HG02870 (cell line): ENCODE data around the gene UPK1B.
"Not testable (repeated sequence)": the region's sequence is repeated elsewhere in the genome, so short reads cannot be mapped to it uniquely, and the experiment has no call there.

Source experiments
- ATAC-seq: cut with Tn5 transposase; IDR thresholded peaks from one replicate; pipeline ENCODE4 v1.9.1; 2021; ENCODE audit warnings: mild to moderate bottlenecking, moderate library complexity; ENCODE audit not compliant: unreplicated experiment

Gene UPK1B

DNA sequence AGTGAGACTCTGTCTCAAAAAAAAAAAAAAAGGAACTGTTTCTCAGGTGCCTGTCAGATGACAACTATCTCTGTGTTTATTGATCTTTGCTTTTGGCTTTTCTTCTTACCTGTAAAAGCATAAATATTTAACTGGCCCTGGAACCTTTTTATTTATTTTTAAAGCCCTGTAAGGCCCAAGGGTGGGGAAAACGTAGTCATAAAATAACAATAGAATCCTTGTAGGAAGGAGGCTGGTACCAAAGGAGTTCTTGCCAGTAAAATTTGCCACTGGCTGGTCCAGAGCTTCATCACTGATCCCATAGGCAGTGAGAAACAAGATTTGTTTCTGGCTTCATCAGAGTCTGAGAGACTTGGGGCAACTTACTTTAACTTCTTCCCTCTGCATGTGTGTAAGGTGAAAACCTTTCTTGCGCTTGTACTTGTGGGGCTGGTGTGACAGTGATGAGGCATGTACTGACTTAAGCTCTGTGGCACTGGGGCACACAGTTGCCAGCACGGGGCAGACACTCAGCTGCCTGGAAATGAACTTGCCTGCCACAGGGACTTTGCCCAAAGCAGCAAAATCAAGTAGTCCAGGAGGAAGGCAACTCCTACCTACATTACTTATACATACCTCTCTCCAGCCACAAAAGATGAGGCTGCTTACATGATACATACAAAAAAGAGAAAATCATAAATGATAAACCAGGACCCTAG, 47.7 kb downstream of the UPK1B start:
- no peak for ATAC-seq

DNA sequence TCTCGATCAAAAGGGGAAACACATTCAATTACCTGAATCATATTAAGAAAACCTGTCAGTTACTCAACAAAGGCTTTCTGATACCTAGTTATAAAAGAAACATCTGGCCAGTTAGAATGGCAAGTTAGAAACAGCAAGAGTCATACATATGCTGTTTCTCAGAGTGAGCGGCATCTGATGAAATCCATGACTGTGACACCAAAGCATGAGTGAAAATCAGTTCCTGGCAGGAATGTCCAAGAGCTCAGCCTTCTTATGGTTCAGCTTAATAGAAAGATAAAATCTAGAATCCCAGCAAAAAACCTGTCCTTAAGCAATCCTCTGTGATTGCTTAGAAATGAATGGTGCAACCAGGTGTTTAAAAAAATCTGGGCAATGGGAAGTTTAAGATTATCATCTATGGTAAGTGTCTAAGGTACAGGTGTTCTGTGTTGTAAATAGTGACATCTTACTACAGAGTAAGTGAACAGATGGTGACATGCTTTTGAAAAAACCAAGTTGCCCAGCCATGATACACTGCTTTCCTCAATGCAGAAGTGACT, 48.5 kb downstream of the UPK1B start:
- ATAC-seq, result no peak

DNA sequence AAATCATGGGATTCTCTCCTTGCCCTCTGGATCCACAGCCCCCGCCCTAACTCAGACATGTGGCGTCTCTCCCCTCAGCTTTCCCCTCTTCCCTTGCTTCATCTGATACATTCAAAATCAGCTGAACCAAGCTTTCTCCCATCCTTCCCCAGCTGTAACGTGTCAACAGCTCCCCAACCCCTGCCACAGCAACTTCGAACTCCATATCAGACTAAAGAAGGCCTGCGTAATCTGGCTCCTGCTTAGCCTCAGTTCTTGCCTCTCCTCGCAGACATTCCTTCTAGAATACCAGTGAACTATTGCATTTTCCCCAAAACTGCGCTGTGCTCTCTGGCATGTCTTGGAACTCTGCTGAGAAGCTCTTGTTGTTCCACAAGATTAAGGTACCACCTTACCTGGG, 49.0 kb downstream of the UPK1B start:
- ATAC-seq, result no peak

DNA sequence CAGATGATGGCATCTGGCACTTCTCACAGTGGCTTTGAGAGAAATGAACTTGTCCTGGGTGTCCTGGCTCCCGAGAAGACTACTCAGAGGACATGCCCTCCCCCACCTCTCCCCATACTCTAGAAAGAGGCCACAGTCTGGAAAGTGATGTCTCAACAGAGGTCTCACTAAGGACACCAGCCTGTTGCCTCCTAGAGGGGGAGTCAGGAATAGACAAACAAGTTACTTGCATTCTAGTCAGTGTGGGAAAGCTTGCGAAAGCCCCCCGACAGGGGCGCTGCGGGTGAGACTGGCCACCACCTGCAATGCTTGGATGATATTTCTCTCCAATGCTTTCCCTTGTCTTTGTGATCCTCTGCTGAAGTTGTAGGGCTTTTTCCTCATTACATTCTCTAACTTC, 50.1 kb downstream of the UPK1B start:
- no peak for ATAC-seq

DNA sequence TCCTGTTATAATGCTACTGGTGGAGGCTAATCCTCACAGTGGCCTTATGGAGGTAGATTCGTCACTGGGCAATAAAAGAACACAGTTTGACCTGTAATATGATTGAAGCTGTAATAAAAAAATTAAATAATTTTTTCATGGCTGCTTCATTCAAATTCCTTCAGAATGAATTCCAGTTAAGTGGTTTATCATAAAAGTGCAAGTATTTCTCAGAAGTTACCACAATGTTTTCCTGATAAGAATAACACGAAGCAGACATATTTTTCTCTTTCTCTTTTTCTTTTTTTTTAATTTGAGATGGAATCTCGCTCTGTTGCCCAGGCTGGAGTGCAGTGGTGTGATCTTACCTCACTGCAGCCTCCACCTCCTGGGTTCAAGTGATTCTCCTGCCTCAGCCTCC, 51.7 kb downstream of the UPK1B start:
- ATAC-seq, result no peak

DNA sequence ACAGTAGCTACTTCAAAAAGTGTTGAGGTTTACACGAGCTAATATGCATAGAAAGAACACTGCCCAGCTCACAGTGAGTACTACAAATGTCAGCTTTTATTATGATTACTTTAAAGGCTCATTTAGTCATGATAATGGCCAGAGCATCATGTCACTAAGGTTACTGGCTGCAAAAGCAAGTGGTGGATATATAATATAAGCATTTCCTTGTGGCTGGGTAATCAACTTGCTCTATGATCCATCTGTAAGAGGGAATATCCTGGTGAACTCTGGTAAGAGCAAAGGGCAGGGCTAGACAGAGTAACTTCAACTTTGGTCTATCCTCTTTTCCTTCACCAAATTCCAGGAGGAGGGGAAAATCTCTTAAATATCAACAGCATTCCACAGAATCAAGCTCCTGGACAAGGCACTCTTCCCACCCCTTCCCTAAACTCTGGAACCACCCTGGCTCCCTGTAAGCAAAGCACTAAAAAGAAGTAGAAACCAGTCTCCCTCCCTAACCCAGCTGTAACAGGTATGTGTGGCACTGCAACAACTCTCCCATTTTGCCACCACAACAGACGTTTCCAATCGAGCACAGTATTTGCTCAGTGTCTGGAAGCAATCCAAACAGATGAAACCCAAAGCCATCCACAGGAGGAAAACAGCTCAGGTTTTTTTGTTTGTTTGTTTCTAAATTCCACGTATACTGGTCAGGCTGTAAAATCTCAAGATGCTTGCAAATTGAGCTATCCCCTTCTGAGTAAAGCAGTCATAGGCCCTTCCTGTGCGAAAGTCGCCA, 53.9 kb downstream of the UPK1B start:
- ATAC-seq, result no peak

DNA sequence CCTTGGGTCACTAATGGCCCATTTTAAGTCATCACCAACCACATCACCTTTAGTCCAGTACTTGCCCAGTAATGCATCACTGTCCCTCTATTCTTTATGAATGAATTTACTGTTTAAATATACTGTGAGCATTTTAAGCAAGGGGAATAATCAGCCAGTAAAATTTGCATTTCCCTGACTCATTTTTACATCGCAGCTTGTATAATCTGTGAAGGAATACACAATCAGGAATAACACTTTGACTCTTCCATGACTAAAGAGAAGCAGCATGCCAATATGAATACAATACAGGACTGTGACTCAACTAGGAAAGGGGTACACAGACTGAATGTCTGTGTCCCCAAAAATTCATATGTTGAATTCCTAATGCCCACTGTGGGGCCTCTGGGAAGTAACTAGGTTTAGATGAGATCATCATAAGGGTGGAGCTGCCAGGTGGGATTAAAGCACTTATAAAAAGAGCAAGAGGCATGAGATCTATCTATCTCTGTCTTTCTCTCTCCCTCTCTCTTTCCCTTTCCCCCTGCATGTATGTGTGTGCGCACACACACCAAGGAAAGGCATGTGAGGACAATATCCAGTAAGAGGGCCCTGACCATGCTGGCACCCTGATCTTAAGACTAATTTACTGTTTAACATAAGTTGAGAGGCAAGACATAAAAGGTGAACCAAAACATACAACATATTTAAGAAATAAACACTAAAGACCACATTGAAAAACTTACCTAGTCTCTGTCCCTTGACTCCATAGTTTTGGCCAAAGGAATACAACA, 55.2 kb downstream of the UPK1B start:
- no peak for ATAC-seq

DNA sequence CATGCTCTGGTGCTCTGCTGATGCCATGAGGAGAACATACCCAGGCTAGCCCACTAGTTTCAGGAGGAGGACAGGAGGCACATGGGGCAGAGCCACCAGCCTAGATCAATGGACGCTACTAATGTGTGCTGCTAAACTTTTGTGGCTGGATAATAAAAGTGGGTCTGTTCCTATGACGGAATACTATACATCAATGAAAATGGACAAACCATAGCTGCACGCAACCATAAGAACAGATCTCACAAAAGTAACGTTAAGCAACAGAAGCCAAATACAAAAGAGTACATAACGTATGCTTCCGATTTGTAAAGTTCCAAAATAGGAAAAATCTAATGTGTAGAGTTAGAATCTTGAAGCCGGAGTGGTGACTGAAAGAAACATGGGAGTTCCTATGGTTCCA, 55.8 kb downstream of the UPK1B start:
- ATAC-seq, result no peak

DNA sequence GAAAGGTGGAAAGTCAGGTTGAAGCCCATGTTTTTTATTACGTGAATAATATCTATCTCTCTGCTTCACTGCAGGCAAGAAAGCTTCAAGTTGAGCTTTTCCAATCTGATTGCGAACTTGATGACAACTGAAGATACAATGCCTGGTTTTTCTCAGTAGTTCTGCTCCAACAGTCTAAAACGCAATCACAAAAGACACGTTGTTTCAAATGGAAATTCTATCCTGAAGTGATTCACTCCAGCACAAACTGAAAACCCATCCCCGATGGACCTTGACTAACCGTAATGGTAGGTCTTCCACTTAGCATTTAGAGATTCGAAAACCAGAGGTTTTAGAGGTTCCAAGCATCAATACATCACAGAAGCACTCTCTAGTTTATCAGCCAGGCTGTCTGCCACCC, 56.7 kb downstream of the UPK1B start:
- ATAC-seq, result no peak

DNA sequence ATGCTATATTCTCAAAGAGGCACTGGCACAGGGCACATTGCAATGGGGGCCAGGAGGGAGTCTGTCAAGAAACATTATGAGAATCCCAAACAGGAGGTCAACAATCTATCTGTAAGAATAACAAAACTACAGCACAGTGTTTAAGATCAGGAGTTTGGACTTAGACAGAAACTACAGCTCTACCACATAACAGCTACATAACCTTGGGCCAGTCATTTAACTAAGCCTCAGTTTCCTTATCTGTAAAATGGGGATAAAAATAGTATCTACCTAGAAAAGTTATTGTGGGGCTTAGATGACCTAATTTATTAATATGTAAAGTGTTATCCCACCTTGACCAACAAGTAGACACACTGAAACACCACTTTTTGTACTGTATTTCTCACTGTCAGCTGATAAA, 57.3 kb downstream of the UPK1B start:
- ATAC-seq, result no peak

DNA sequence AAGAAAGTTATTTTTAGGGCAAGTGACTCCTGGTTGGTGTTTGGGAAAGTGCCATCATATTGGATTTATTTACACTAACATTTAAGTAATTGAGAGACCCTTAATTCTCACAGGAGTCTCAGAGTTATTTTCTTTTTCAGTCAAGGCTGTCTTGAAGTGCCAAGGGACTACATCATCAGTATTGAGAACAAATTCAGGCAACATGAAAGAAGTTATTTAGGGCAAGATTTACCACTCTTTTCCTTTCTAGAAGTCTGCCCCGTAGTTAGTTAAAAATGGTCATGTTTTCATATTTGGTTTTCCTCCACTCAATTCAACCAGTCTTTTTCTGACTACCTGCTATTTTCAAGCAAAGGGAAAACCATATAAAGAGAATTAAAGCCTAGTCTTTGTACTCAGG, 61.2 kb downstream of the UPK1B start:
- ATAC-seq, result no peak

DNA sequence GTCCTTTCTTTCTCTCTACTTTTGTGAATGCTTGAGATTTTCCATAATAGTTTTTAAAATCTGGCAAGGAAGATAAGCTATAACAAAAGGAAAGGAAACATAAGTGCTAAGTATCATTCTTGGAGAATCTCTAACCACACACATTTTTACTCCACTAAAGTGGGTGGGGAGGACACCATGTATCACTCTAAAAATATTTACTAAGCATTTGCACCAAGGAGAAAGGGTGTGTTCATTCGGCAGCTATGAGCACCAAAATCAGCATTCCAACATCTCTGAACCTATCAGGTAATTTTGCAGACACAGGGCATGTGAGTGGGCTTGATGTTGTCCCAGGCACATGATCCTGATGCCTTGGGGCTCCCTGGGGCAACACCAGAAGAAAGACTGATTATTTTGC, 61.8 kb downstream of the UPK1B start:
- no peak for ATAC-seq

DNA sequence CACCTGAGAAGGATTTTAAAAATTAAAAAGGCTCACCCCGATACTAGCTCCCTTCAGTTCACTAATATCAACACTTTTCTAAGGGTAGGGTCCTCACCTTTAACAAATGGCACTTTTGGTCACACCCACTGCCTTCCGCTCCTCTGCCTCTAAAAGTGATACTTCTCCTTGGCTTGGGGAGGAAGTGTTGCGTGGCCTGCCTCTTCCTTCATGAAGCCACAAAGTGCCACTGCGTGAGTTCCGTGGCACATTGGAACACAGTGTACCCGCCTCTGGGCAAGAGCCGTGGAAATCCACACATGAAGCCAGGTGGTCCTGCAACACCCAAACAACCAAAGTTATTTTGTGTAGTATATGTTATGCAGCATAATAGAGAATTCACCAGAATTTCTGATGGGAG, 63.4 kb downstream of the UPK1B start:
- no peak for ATAC-seq

DNA sequence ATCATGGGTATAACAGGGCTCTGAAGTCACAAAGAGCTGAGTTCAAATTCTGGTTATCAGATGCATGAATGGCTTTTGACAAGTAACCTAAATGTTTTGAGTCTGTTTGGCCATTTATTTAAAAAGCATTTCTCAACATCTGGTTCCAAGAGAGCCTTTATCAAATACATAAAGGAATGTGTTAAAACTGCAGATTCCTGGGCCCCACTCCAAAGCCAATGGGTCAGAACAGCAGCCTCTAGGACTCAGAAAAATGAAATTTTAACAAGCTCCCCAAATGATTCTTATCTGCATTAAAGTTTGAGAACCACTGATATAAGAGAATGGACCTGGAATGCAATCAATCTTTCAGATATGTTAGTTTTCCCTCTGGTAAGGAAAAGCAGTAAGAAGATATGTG, 63.9 kb downstream of the UPK1B start:
- ATAC-seq, result no peak

DNA sequence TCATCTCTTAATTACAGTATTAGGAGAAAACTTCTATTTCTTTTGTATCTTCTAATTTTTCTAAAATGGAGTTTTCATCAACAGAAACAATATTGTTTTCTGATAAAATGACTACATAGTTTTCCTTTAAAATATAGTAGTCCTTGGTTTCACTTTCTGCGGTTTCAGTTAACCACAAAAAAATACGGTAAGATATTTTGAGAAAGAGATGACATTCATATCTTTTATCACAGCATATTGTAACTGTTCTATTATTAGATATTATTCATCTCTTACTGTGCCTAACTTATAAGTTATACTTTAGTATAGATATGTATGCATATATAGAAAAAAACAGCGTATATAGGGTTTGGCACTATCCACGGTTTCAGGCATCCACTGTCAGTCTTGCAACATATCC, 65.0 kb downstream of the UPK1B start:
- no peak for ATAC-seq

DNA sequence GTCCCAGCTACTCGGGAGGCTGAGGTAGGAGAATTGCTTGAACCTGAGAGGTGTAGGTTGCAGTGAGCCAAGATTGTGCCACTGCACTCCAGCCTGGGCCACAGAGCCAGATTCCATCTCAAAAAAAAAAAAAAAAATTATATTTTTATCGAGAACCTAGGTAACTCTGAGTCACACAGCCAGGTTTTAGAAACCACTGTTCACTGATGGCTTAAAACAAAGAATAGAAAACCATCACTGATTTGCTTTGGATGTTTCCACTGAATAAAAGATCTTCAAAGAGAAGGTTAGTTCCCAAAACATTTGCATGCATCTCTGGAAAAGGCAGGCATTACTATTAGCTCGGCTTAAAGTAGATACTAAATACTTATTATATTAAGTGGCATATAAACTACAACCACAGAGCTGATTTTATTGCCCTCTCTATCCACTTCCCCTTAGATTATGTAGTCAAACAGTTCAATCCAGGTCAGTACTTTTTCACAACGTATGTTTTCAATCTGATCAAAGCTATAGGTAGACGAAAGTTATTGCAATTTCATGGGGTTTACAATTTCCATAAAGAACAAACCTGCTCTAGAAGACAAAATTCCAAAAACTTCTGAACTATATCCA, 65.9 kb downstream of the UPK1B start:
- ATAC-seq, result no peak

DNA sequence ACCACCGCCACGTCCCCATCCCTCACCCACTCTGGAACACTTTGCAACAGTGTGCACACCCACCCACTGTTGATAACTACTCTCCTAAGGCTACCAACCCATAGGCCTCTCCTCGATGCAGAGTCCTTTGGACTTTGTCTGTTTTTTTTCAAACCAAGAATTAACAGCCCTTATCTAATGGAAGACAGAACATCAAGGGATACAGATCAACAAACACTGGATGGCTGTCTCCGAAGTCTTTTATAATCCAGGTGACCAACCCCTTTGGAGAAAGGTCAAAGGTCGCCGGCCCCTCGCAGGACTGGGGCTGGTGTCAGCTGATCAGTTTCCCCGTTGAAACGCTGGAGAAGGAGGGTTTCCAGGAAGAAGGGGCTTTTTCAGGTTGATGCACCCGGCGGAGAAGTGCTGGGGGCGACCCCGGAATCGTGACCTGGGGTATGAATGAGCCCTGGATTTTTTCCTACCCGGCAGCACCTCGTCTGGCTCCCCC, 66.7 kb downstream of the UPK1B start:
- ATAC-seq, result peak; percentile 17

DNA sequence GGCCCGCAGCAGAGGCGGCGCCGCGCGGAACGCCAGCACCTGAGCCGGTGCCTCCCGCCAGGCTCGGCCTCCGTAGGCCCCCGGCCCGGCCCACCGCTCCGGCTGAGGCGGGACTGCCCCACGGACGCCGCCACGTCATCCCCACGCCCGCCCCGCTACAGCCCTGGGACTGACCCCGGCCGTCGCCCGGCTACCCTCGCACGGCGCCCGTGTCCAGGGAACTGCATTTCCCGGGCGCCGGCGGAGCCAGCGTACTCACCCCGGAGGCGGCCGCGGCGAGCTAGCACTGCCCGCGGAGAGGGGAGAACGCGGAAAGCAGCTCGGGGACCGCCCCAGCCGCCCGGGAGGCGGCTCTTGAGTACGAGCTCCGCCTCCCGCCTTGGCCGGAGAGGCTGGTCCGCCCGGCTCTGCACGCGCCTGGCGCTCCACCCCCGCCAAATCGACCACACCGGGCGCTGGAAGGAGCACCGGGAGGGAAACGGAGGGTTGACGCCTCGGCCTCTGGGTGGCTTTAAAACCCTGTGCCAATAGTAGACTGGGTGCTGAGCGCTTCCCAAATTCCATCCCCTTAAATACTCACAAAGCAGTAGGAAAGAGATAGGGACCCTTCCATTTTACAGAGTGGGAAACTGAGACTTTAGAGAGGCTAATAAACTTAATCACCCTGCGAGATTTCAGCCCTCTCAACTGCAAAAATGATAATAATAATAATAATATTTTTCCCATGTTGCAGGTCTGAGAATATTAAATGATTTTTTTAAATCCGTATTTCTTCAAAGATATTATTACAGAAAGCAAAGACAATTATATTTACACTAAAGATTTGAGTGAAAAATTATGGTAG, 67.4 kb downstream of the UPK1B start, which contains the start of gene B4GALT4:
B4GALT4 (minus strand) TSS at position 288 of the 844 bp plus-strand sequence. CDS start 10,779 bp downstream, outside the sequence.
- peak; percentile 84 for ATAC-seq

DNA sequence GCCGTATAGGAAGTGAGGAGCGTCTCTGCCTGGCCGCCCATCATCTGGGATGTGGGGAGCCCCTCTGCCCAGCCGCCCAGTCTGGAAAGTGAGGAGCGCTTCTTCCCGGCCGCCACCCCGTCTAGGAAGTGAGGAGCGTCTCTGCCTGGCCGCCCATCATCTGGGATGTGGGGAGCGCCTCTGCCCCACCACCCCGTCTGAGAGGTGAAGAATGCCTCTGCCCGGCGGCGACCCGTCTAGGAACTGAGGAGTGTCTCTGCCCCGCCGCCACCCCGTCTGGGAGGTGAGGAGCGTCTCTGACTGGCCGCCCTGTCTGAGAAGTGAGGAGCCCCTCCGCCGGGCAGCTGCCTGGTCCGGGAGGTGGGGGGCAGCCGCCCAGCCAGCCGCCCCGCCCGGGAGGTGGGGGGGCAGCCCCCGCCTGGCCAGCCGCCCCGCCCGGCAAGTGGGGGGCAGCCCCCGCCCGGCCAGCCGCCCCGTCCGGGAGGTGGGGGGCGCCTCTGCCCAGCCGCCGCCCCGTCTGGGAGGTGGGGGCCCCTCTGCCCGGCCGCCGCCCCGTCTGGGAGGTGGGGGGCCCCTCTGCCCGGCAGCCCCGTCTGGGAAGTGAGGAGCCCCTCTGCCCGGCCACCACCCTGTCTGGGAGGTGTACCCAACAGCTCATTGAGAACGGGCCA, 69.1 kb downstream of the UPK1B start:
- ATAC-seq, result not testable (repeated sequence)
